Gastroesophageal sphincter (tissue), 4 donors: Measurements from ENCODE around the gene MARVELD3. TPM values are rescaled to one million over a fixed set of nuclear protein-coding genes. Genes with fewer than 3 reads are reported as not detected.
"Not testable (repeated sequence)": the region's sequence is repeated elsewhere in the genome, so short reads cannot be mapped to it uniquely, and the experiment has no call there.

ENCODE experiments used
- ATAC-seq: fragments of 150-250 bp; one replicate; pipeline ENCODE4 v1.9.1; 2016; ENCODE audit warnings: mild to moderate bottlenecking, moderate library complexity
- H3K27ac ChIP-seq, 4 donors: fragments of 200-600 bp; sonication (generic) in 3 of 4; 1 replicate in 3 of 4; 2 replicates in 1 of 4; pipeline ENCODE4 v1.5.1; 2016 to 2019
- H3K27me3 ChIP-seq: fragments of 200-600 bp; sonication (generic); one replicate; pipeline ENCODE4 v1.5.1; 2019
- H3K36me3 ChIP-seq, 2 donors: fragments of 200-600 bp; sonication (generic); one replicate each; pipeline ENCODE4 v1.5.1; 2019; ENCODE audit warnings: control low read depth in 1 of 2
- H3K4me1 ChIP-seq, 3 donors: fragments of 200-600 bp; sonication (generic); 1 replicate in 2 of 3; 2 replicates in 1 of 3; pipeline ENCODE4 v1.5.1; 2016 to 2019; ENCODE audit warnings: control low read depth in 2 of 3
- H3K4me3 ChIP-seq, 2 donors: fragments of 200-600 bp; sonication (generic); one replicate each; pipeline ENCODE4 v1.5.1; 2019; ENCODE audit warnings: mild to moderate bottlenecking in 1 of 2, moderate library complexity in 1 of 2
- H3K9me3 ChIP-seq, 3 donors: fragments of 200-600 bp; sonication (generic); one replicate each; pipeline ENCODE4 v1.5.1; 2017 to 2019; ENCODE audit warnings: control low read depth in 2 of 3
- EP300 ChIP-seq: sonication (generic); formaldehyde crosslinking; IDR thresholded peaks from one replicate; pipeline ENCODE4 v1.6.1; 2017; ENCODE audit warnings: antibody characterized with exemption, mild to moderate bottlenecking
- POLR2A ChIP-seq, 2 donors: fragments of 450-650 bp; IDR thresholded peaks; one replicate each; pipeline ENCODE4 v1.6.1; 2017; ENCODE audit warnings: antibody characterized with exemption in 2 of 2, mild to moderate bottlenecking in 2 of 2, moderate library complexity in 1 of 2
- POLR2AphosphoS5 ChIP-seq: sonication (generic); formaldehyde crosslinking; IDR thresholded peaks from one replicate; pipeline ENCODE4 v1.6.1; 2017; ENCODE audit warnings: antibody characterized with exemption
- WGBS, 2 donors: methylation state at CpG; one replicate each; pipeline ENCODE4 v1.1.5; 2018; ENCODE audit warnings: low coverage in 1 of 2; 5-methylcytosine and 5-hydroxymethylcytosine counted together
- total RNA-seq, 4 donors: library from RNA; depleted of rRNA; stranded (reverse); fragments of >200 nt; gene quantifications; one replicate each; pipeline ENCODE4 v1.1.0, GENCODE V29; 2016
- TF ChIP-seq, protein P1 (sequence below), 4 experiments: fragments of 200-600 bp in 2 of 4; fragments of 450-650 bp in 2 of 4; sonication (generic) in 1 of 4; IDR thresholded peaks; one replicate each; pipeline ENCODE4 v1.5.1; 2017 to 2019; ENCODE audit warnings: antibody characterized with exemption in 4 of 4, mild to moderate bottlenecking in 2 of 4, moderate library complexity in 2 of 4

MARVELD3 gene
- total RNA-seq, 4 donors from 2014 or later, result 1.4 TPM; not detected in 3

DNA sequence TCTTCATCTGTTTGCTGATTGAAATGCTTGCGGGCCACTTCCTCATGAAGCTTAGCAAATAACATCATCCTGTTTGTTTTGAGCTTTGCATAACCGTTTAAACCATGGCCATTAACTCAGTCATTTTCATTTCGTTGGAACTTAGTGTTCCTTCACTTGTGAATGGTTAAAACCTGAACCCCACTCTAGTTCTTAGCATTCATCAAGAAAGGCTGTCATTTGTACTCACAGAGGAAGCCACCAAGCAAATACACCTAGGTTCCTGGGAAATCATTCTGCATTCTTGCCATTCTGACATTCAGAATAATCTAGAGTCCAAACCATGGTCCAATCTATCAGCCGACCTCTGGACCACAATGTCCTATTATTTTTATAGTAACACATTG is 40.7 kb upstream of the MARVELD3 start:
- no peaks in the 10 kb centered on the region for H3K4me1 ChIP-seq
- no peaks in the 10 kb centered on the region for H3K36me3 ChIP-seq
- WGBS, 2 donors, result 65 to 75% methylated on average over 3 to 4 of the region's 4 CpGs
- no peaks in the 10 kb centered on the region for H3K9me3 ChIP-seq
- no peak overlapping the region for H3K4me3 ChIP-seq
- TF ChIP-seq EP300, result no peak
- TF ChIP-seq POLR2AphosphoS5, result no peak
- TF ChIP-seq POLR2A (IDR thresholded peaks at IDR 0.05), result no peak
- TF ChIP-seq, protein P1, sequence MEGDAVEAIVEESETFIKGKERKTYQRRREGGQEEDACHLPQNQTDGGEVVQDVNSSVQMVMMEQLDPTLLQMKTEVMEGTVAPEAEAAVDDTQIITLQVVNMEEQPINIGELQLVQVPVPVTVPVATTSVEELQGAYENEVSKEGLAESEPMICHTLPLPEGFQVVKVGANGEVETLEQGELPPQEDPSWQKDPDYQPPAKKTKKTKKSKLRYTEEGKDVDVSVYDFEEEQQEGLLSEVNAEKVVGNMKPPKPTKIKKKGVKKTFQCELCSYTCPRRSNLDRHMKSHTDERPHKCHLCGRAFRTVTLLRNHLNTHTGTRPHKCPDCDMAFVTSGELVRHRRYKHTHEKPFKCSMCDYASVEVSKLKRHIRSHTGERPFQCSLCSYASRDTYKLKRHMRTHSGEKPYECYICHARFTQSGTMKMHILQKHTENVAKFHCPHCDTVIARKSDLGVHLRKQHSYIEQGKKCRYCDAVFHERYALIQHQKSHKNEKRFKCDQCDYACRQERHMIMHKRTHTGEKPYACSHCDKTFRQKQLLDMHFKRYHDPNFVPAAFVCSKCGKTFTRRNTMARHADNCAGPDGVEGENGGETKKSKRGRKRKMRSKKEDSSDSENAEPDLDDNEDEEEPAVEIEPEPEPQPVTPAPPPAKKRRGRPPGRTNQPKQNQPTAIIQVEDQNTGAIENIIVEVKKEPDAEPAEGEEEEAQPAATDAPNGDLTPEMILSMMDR (IDR thresholded peaks at IDR 0.05), result no peak
- ATAC-seq, result no peak
- no peak overlapping the region for H3K27ac ChIP-seq
- H3K27me3 ChIP-seq, result peaks cover 28% of the 10 kb centered on the region

DNA sequence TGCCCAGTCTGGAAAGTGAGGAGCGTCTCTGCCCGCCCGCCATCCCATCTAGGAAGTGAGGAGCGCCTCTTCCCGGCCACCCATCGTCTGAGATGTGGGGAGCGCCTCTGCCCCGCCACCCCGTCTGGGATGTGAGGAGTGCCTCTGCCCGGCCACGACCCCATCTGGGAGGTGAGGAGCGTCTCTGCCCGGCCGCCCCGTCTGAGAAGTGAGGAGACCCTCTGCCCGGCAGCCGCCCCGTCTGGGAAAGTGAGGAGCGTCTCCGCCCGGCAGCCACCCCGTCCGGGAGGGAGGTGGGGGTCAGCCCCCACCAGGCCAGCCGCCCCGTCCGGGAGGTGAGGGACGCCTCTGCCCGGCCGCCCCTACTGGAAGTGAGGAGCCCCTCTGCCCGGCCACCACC is 36.6 kb upstream of the MARVELD3 start:
- 90% methylated on average over 2 of the region's 30 CpGs; no CpG with 5 or more reads in 1 of the 2 donors for WGBS, 2 donors
- ATAC-seq, result not testable (repeated sequence)

DNA sequence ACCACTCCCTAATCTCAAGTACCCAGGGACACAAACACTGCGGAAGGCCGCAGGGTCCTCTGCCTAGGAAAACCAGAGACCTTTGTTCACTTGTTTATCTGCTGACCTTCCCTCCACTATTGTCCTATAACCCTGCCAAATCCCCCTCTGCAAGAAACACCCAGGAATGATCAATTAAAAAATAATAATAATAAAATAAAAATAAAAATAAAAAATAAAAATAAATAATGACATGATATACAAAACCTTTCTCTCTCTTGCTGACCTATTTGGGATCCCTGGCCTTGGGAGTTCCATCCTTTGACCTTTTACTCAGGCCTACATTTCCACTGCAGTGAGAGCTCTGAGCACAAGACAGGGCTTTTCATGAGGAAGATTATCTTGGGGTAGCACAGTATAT is 35.9 kb upstream of the MARVELD3 start:
- WGBS, 2 donors, result 71% methylated on average over 2 of the region's 2 CpGs; no CpG with 5 or more reads in 1 of the 2 donors

More for the DNA sequence above, 36.6 kb upstream of the MARVELD3 start:
- H3K36me3 ChIP-seq, H3K9me3 ChIP-seq, H3K4me3 ChIP-seq, H3K27ac ChIP-seq, H3K4me1 ChIP-seq: not testable (repeated sequence)
- peaks cover 34% of the 10 kb centered on the region for H3K27me3 ChIP-seq

DNA sequence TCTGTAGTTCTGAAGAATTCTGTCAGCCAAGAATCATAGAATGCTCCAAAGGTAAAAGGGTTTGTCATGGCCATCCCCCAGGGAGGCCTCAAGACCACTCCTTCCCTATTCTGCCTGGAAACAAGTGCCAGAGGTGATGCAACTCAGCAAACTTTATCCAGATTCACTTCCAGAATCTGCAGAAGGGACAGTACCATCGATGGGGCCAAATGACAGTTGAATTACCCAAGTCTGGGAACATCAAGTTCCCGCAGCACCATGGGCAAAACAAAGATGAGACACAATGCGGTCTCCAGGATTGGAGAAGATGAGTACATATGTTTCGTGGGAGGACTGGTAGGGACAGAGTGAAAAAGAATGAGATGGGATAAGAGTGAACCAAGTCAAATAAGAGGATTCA is 35.4 kb upstream of the MARVELD3 start:
- no peak for TF ChIP-seq POLR2A (IDR thresholded peaks at IDR 0.05)
- Histone ChIP-seq H3K4me3 (no peak overlapping the region), H3K27ac (no peak overlapping the region), H3K4me1 (no peaks in the 10 kb centered on the region), H3K27me3 (peaks cover 22% of the 10 kb centered on the region), H3K36me3 (no peaks in the 10 kb centered on the region), H3K9me3 (no peaks in the 10 kb centered on the region)
- ATAC-seq, result no peak
- 82 to 83% methylated on average over 1 to 4 of the region's 4 CpGs for WGBS, 2 donors

More for the DNA sequence above, 35.9 kb upstream of the MARVELD3 start:
- not testable (repeated sequence) for H3K27ac ChIP-seq, H3K4me3 ChIP-seq, H3K4me1 ChIP-seq, H3K9me3 ChIP-seq, H3K36me3 ChIP-seq, ATAC-seq
- peaks cover 27% of the 10 kb centered on the region for H3K27me3 ChIP-seq

DNA sequence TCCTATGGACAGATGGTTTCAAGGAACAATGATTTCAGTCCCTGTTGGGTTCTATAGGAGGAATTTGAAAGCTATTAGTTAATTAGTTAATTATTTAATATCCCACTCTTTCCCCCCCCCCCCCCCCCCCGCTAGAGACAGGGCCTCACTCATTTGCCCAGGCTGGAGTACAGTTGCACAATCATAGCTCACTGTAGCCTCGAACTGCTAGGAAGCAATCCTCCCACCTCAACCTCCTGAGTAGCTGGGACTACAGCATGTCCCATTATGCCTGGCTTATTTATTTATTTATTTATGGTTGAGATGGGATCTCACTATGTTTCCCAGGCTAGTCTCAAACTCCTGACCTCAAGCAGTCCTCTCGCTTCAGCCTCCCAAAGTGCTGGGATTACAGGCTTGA is 34.1 kb upstream of the MARVELD3 start:
- H3K4me1 ChIP-seq, result no peaks in the 10 kb centered on the region
- 75 to 90% methylated on average over 1 to 2 of the region's 3 CpGs for WGBS, 2 donors
- ATAC-seq, result no peak
- TF ChIP-seq, protein P1 (IDR thresholded peaks at IDR 0.05), result no peak
- H3K4me3 ChIP-seq, result no peak overlapping the region
- no peak overlapping the region for H3K27ac ChIP-seq
- H3K36me3 ChIP-seq, result no peaks in the 10 kb centered on the region
- no peaks in the 10 kb centered on the region for H3K9me3 ChIP-seq
- peaks cover 17% of the 10 kb centered on the region for H3K27me3 ChIP-seq

DNA sequence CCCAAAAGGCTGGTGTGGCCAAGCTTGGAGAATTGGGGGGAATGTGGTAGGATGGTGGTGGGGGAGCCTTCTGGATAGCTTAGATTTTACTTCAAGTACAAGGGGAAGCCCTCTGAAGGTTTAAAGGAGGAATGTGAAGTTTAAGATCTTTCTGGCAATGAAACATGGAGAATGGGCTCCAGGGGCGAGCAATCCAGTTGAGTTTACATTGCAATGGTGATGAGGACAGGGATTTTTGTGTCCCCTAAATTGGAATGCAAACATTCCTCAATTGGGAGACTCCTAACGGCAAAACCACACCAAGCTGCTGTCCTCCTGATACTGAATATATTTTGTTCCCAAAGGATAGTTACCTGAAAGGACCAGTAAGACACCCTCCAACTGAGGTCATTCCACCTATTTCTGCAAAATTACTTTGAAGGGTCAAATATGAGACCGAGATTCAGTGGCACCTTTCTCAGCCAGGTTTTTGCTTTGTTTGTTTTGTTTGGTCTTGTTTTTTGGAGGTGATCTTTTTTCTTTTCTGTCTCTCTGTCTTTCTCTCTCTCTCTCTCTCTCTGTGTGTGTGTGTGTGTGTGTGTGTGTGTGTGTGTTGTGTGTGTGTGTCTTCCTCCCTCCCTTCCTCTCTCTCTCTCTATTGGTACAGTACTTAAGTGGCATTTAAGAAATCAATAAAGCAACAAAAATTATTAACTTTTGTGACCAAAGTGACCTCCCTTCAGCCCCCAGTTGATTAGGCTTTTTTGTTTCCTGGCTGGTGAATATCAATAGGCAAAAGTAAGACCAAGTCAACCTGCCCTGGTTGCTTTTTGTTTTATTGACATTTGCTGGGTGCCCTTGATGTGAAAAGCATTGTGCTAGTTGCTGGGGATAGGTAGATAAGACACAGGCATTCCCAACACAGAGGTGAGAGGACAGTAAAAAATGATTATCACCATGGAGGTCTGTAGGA is 32.7 kb upstream of the MARVELD3 start:
- Histone ChIP-seq H3K27me3 (peaks cover 6% of the 10 kb centered on the region), H3K4me3 (no peak overlapping the region), H3K9me3 (no peaks in the 10 kb centered on the region), H3K27ac (no peak overlapping the region), H3K4me1 (no peaks in the 10 kb centered on the region), H3K36me3 (no peaks in the 10 kb centered on the region)
- no peak for ATAC-seq
- 64 to 65% methylated on average over 3 of the region's 3 CpGs for WGBS, 2 donors
- TF ChIP-seq POLR2AphosphoS5, result no peak
- TF ChIP-seq, protein P1 (IDR thresholded peaks at IDR 0.05), result no peak
- no peak for TF ChIP-seq POLR2A (IDR thresholded peaks at IDR 0.05)
- no peak for TF ChIP-seq EP300
